Tibial nerve (tissue), 4 donors: Measurements from ENCODE around the gene INS. TPM values are rescaled to one million over a fixed set of nuclear protein-coding genes. Genes with fewer than 3 reads are reported as not detected.

Experiments used
- DNase-seq, 2 donors: peaks; one replicate each; pipeline ENCODE4 v3.0.0-alpha.2; 2019; ENCODE audit warnings: low spot score in 2 of 2
- H3K27ac ChIP-seq, 4 donors: fragments of 200-600 bp; sonication (generic) in 3 of 4; one replicate each; pipeline ENCODE4 v1.5.1; 2017 to 2019; ENCODE audit warnings: mild to moderate bottlenecking in 1 of 4
- H3K27me3 ChIP-seq, 2 donors: fragments of 200-600 bp; sonication (generic) in 1 of 2; one replicate each; pipeline versions ENCODE4 v1.5.1 to v1.6.0; 2017 to 2019
- H3K36me3 ChIP-seq, 3 donors: fragments of 200-600 bp; sonication (generic); one replicate each; pipeline ENCODE4 v1.5.1; 2018 to 2019
- H3K4me1 ChIP-seq, 4 donors: fragments of 200-600 bp; sonication (generic) in 3 of 4; one replicate each; pipeline ENCODE4 v1.5.1; 2017 to 2019
- H3K4me3 ChIP-seq, 4 donors: fragments of 200-600 bp; sonication (generic) in 3 of 4; one replicate each; pipeline ENCODE4 v1.5.1; 2017 to 2019; ENCODE audit warnings: mild to moderate bottlenecking in 1 of 4, moderate library complexity in 1 of 4
- H3K9me3 ChIP-seq, 4 donors: fragments of 200-600 bp; sonication (generic) in 3 of 4; one replicate each; pipeline ENCODE4 v1.5.1; 2017 to 2019
- EP300 ChIP-seq, 2 donors: sonication (generic); formaldehyde crosslinking; IDR thresholded peaks; one replicate each; pipeline ENCODE4 v1.6.1; 2017; ENCODE audit warnings: antibody characterized with exemption in 2 of 2, mild to moderate bottlenecking in 1 of 2
- POLR2A ChIP-seq, 2 donors: fragments of 450-650 bp; IDR thresholded peaks; one replicate each; pipeline ENCODE4 v1.6.1; 2017; ENCODE audit warnings: antibody characterized with exemption in 2 of 2, mild to moderate bottlenecking in 2 of 2, moderate library complexity in 2 of 2
- WGBS, 2 donors: methylation state at CpG; one replicate each; pipeline ENCODE4 v1.1.5; 2018; 5-methylcytosine and 5-hydroxymethylcytosine counted together
- small RNA-seq: library from RNA; depleted of rRNA; stranded (forward); fragments of <200 nt; gene quantifications from one replicate; pipeline ENCODE3, GENCODE V24; 2016
- total RNA-seq, 4 donors: library from RNA; depleted of rRNA; stranded (reverse); fragments of >200 nt; gene quantifications; one replicate each; pipeline ENCODE4 v1.1.0, GENCODE V29; 2016
- TF ChIP-seq, protein P1 (sequence below), 5 experiments: fragments of 200-600 bp in 3 of 5; fragments of 450-650 bp in 2 of 5; sonication (generic) in 3 of 5; IDR thresholded peaks; one replicate each; pipeline ENCODE4 v1.5.1; 2016 to 2019; ENCODE audit warnings: antibody characterized with exemption in 5 of 5, mild to moderate bottlenecking in 3 of 5, moderate library complexity in 2 of 5

INS gene
- total RNA-seq, 4 donors from 2014 or later, result 1.8 TPM; not detected in 3

- H3K36me3 ChIP-seq, result no peaks in the 10 kb centered on the region
- H3K27me3 ChIP-seq, result no peaks in the 10 kb centered on the region
- TF ChIP-seq, protein P1, sequence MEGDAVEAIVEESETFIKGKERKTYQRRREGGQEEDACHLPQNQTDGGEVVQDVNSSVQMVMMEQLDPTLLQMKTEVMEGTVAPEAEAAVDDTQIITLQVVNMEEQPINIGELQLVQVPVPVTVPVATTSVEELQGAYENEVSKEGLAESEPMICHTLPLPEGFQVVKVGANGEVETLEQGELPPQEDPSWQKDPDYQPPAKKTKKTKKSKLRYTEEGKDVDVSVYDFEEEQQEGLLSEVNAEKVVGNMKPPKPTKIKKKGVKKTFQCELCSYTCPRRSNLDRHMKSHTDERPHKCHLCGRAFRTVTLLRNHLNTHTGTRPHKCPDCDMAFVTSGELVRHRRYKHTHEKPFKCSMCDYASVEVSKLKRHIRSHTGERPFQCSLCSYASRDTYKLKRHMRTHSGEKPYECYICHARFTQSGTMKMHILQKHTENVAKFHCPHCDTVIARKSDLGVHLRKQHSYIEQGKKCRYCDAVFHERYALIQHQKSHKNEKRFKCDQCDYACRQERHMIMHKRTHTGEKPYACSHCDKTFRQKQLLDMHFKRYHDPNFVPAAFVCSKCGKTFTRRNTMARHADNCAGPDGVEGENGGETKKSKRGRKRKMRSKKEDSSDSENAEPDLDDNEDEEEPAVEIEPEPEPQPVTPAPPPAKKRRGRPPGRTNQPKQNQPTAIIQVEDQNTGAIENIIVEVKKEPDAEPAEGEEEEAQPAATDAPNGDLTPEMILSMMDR (IDR thresholded peaks at IDR 0.05), result no peak
- TF ChIP-seq EP300 (IDR thresholded peaks at IDR 0.05) (no peak), POLR2A (IDR thresholded peaks at IDR 0.05) (no peak)
- peaks cover 0 to 2% (median 0%) of the 10 kb centered on the region in 4 donors for H3K4me1 ChIP-seq
- peaks cover 0 to 35% (median 0%) of the 10 kb centered on the region in 4 donors for H3K9me3 ChIP-seq
- no peak overlapping the region for H3K4me3 ChIP-seq
- no peak overlapping the region for H3K27ac ChIP-seq
- WGBS, 2 donors, result 81 to 83% methylated on average over 29 to 30 of the region's 32 CpGs
- no peak for DNase-seq
Observed at GRCh38 chr11:2114430-2115241, 46.4 kb downstream of the INS start.

GRCh38 chr11:2113776-2114175, 47.2 kb downstream of the INS start:
- TF ChIP-seq POLR2A (IDR thresholded peaks at IDR 0.05) (no peak), EP300 (IDR thresholded peaks at IDR 0.05) (no peak)
- TF ChIP-seq, protein P1 (IDR thresholded peaks at IDR 0.05), result no peak
- no peaks in the 10 kb centered on the region for H3K36me3 ChIP-seq
- DNase-seq, result no peak
- H3K9me3 ChIP-seq, result peaks cover 0 to 36% (median 0%) of the 10 kb centered on the region in 4 donors
- 83 to 88% methylated on average over 11 of the region's 11 CpGs for WGBS, 2 donors
- H3K4me3 ChIP-seq, result no peak overlapping the region
- H3K4me1 ChIP-seq, result peaks cover 0 to 11% (median 0%) of the 10 kb centered on the region in 4 donors
- H3K27me3 ChIP-seq, result no peaks in the 10 kb centered on the region
- H3K27ac ChIP-seq, result no peak overlapping the region

DNA sequence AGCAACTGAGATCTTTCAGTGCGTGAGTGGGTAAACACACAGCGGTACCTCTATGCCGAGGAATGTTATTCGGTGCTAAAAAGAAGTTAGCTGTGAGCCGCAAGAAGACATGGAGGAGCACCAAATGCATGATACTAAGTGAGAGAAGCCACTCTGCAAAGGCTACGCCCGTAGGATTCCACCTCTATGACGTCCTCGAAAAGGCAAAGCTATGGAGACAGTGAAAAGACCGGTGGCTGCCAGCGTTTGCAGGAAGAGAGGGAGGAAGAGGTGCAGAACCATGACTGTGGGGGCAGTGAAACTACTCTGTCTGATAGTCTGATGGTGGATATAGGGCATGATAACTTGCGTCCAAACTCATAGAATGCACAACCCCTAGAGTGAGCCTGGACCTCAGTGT, 50.5 kb downstream of the INS start:
- H3K4me3 ChIP-seq, result no peak overlapping the region
- no peaks in the 10 kb centered on the region for H3K36me3 ChIP-seq
- WGBS, 2 donors, result 94 to 95% methylated on average over 12 of the region's 12 CpGs
- peaks cover 0 to 10% (median 0%) of the 10 kb centered on the region in 4 donors for H3K9me3 ChIP-seq
- no peaks in the 10 kb centered on the region for H3K27me3 ChIP-seq
- H3K4me1 ChIP-seq, result peaks cover 0 to 12% (median 0%) of the 10 kb centered on the region in 4 donors
- DNase-seq, result no peak
- TF ChIP-seq POLR2A (IDR thresholded peaks at IDR 0.05) (no peak), EP300 (IDR thresholded peaks at IDR 0.05) (no peak)
- TF ChIP-seq, protein P1 (IDR thresholded peaks at IDR 0.05), result no peak
- no peak overlapping the region for H3K27ac ChIP-seq

Small RNAs within 50 kb of the gene (small RNA-seq; reads per million reads assigned to genes)
- gene MIR4686 (not detected), gene MIR483 (3.6 reads per million, percentile 79 among the genes with 10 or more reads in this experiment)

Other genes with a start within 250 kb of the INS start
- 1 to 10 TPM; 4.4 to 8.6 (median 6.1) TPM for gene TNNT3, start 241.5 kb downstream of the INS start, total RNA-seq
- 100 to 1,000 TPM in 3 of 4 donors, 10 to 100 TPM in 1; 81.9 to 139 (median 136) TPM for gene MRPL23, start 213.9 kb downstream of the INS start, total RNA-seq
- 100 to 1,000 TPM; 355 to 642 (median 407) TPM for gene H19, start 163.4 kb downstream of the INS start, total RNA-seq
- 100 to 1,000 TPM; 131 to 246 (median 173) TPM for gene IGF2, start 21.8 kb downstream of the INS start, total RNA-seq
- gene TH, start 10.6 kb upstream of the INS start, total RNA-seq, result 1 to 10 TPM in 1 of 4 donors, not detected in 3; 1.3 TPM
- 1 to 10 TPM in 3 of 4 donors, under 1 TPM in 1; 0.66 to 4.1 (median 3.0) TPM for gene ASCL2, start 109.4 kb upstream of the INS start, total RNA-seq
- gene C11orf21, start 140.7 kb upstream of the INS start, total RNA-seq, result 1 to 10 TPM in 2 of 4 donors, under 1 TPM in 2; 0.39 to 2.4 (median 1.1) TPM
- gene TSPAN32, start 140.8 kb upstream of the INS start, total RNA-seq, result 1 to 10 TPM; 1.8 to 9.0 (median 5.8) TPM
- 100 to 1,000 TPM; 650 to 822 (median 674) TPM for gene CD81, start 216.1 kb upstream of the INS start, total RNA-seq
- 10 to 100 TPM; 44.8 to 54.3 (median 49.1) TPM for gene TSSC4, start 239.5 kb upstream of the INS start, total RNA-seq